SK-N-SH (cell line): ENCODE data around the gene RBM38. TPM values are rescaled to one million over a fixed set of nuclear protein-coding genes. Genes with fewer than 3 reads are reported as not detected.

ENCODE experiments used
- CTCF ChIA-PET: fragments of 300-600, 350-600 bp; formaldehyde crosslinking; extraction: SDS; loops from one replicate; lab custom pipeline; 2021; lab: Yijun Ruan, JAX
- POLR2A ChIA-PET: fragments of 350-600 bp; sonication (Branson Sonifier 250); formaldehyde crosslinking; extraction: SDS; loops from one replicate; lab custom pipeline; 2020; ENCODE audit warnings: antibody characterized with exemption, inconsistent platforms; lab: Yijun Ruan, JAX
- DNase-seq: peaks from one replicate; pipeline ENCODE4 v3.0.0; 2012
- H2AFZ ChIP-seq: fragments of 200-600 bp; sonication (generic); 2 replicates; pipeline ENCODE4 v1.8.1; 2016; ENCODE audit warnings: antibody characterized with exemption, mild to moderate bottlenecking, low read depth
- H3F3A ChIP-seq: fragments of 200-600 bp; sonication (generic); replicated peaks from 2 replicates; pipeline ENCODE3; 2016; ENCODE audit warnings: antibody characterized with exemption, mild to moderate bottlenecking; ENCODE audit not compliant: insufficient read depth
- H3K27ac ChIP-seq, 2 experiments: fragments of 200-500 bp in 1 of 2; fragments of 200-600 bp in 1 of 2; sonication (Bioruptor generic) in 1 of 2; sonication (generic), shearing (Covaris generic) in 1 of 2; 2 replicates each; pipeline versions ENCODE4 v1.5.1 to v1.6.1; 2014 to 2016; ENCODE audit warnings: low read depth in 2 of 2, inconsistent platforms in 1 of 2, low read length in 1 of 2, mild to moderate bottlenecking in 1 of 2, mixed read lengths in 1 of 2
- H3K27me3 ChIP-seq: fragments of 200-600 bp; sonication (generic), shearing (Covaris generic); 2 replicates; pipeline ENCODE4 v1.6.1; 2016; ENCODE audit warnings: mixed run types; ENCODE audit not compliant: insufficient read depth
- H3K36me3 ChIP-seq, 2 experiments: fragments of 200-500 bp in 1 of 2; fragments of 200-600 bp in 1 of 2; sonication (Bioruptor generic) in 1 of 2; sonication (generic) in 1 of 2; replicated peaks in 1 of 2; 2 replicates each; pipeline versions ENCODE3 to v1.5.1; 2014 to 2016; ENCODE audit warnings: low read length in 1 of 2, mild to moderate bottlenecking in 1 of 2; ENCODE audit not compliant: insufficient read depth in 2 of 2, control insufficient read depth in 1 of 2
- H3K4me1 ChIP-seq, 2 experiments: fragments of 200-500 bp in 1 of 2; fragments of 200-600 bp in 1 of 2; sonication (Bioruptor generic) in 1 of 2; sonication (generic), shearing (Covaris generic) in 1 of 2; 2 replicates each; pipeline versions ENCODE4 v1.5.1 to v1.6.1; 2014 to 2016; ENCODE audit warnings: low read depth in 1 of 2, low read length in 1 of 2, mixed run types in 1 of 2; ENCODE audit not compliant: insufficient read depth in 2 of 2, control insufficient read depth in 1 of 2
- H3K4me2 ChIP-seq: fragments of 200-600 bp; sonication (generic), shearing (Covaris generic); 2 replicates; pipeline ENCODE4 v1.6.1; 2017; ENCODE audit warnings: mixed run types
- H3K4me3 ChIP-seq, 2 experiments: fragments of 200-500 bp in 1 of 2; fragments of 200-600 bp in 1 of 2; sonication (Bioruptor generic) in 1 of 2; sonication (generic), shearing (Covaris generic) in 1 of 2; 2 replicates each; pipeline versions ENCODE4 v1.5.1 to v1.8.1; 2014 to 2016; ENCODE audit warnings: low read depth in 2 of 2, inconsistent platforms in 1 of 2, low read length in 1 of 2, mild to moderate bottlenecking in 1 of 2, mixed read lengths in 1 of 2, moderate library complexity in 1 of 2
- H3K79me2 ChIP-seq: fragments of 200-600 bp; sonication (generic); 2 replicates; pipeline ENCODE4 v1.8.1; 2017; ENCODE audit warnings: mild to moderate bottlenecking; ENCODE audit not compliant: insufficient read depth
- H3K9ac ChIP-seq: fragments of 200-600 bp; sonication (generic); 2 replicates; pipeline ENCODE4 v1.6.1; 2017; ENCODE audit warnings: mixed run types
- H3K9me2 ChIP-seq: fragments of 200-600 bp; sonication (generic); 2 replicates; pipeline ENCODE4 v1.6.1; 2017; ENCODE audit warnings: mixed run types
- H3K9me3 ChIP-seq: fragments of 200-600 bp; sonication (generic); 2 replicates; pipeline ENCODE4 v1.6.1; 2017; ENCODE audit warnings: mixed run types, mild to moderate bottlenecking, moderate library complexity
- H4K20me1 ChIP-seq: fragments of 200-600 bp; sonication (generic); 2 replicates; pipeline ENCODE4 v1.6.1; 2017; ENCODE audit warnings: mild to moderate bottlenecking, mixed run types; ENCODE audit not compliant: insufficient read depth
- EZH2phosphoT487 ChIP-seq: fragments of 200-600 bp; sonication (generic); IDR thresholded peaks from 2 replicates; pipeline ENCODE4 v1.6.1; 2017; ENCODE audit warnings: low read depth, mixed run types, mild to moderate bottlenecking, antibody characterized with exemption, moderate library complexity, borderline replicate concordance
- FOXJ3 ChIP-seq: sonication (generic); formaldehyde crosslinking; IDR thresholded peaks from 2 replicates; pipeline ENCODE4 v1.5.1; 2020; ENCODE audit warnings: mild to moderate bottlenecking, missing genetic modification reagents
- GABPA ChIP-seq: IDR thresholded peaks from 2 replicates; pipeline ENCODE4 v1.4.0; 2012; ENCODE audit warnings: low read depth, mild to moderate bottlenecking
- GATA2 ChIP-seq: sonication (generic); formaldehyde crosslinking; IDR thresholded peaks from 2 replicates; pipeline ENCODE4 v1.5.0; 2020; ENCODE audit warnings: mild to moderate bottlenecking, missing genetic modification reagents
- JUND ChIP-seq: IDR thresholded peaks from 2 replicates; pipeline ENCODE4 v1.4.0; 2012
- MEF2A ChIP-seq: IDR thresholded peaks from 2 replicates; pipeline ENCODE4 v1.4.0; 2012; ENCODE audit warnings: low read depth, borderline replicate concordance
- NRF1 ChIP-seq: IDR thresholded peaks from 2 replicates; pipeline ENCODE4 v1.6.1; 2012; ENCODE audit warnings: low read depth, mild to moderate bottlenecking, low read length
- PBX3 ChIP-seq: IDR thresholded peaks from 2 replicates; pipeline ENCODE4; 2012
- POLR2AphosphoS5 ChIP-seq: IDR thresholded peaks from 2 replicates; pipeline ENCODE4 v1.6.1; 2012; ENCODE audit warnings: low read depth, low read length
- RAD21 ChIP-seq: IDR thresholded peaks from 2 replicates; pipeline ENCODE4 v1.6.1; 2012; ENCODE audit warnings: mild to moderate bottlenecking, low read length
- RCOR1 ChIP-seq: fragments of 150-350 bp; IDR thresholded peaks from 2 replicates; pipeline ENCODE4 v1.6.1; 2017; ENCODE audit warnings: antibody characterized with exemption, low read length
- RFX5 ChIP-seq: IDR thresholded peaks from 2 replicates; pipeline ENCODE4 v1.6.1; 2012; ENCODE audit warnings: mild to moderate bottlenecking, improper control_type of control experiment, low read length
- USF1 ChIP-seq: IDR thresholded peaks from 2 replicates; pipeline ENCODE4 v1.4.0; 2012; ENCODE audit warnings: low read depth, borderline replicate concordance
- WGBS: methylation state at CpG from one replicate; pipeline ENCODE4 v1.1.6; 2017; ENCODE audit warnings: low lambda C conversion rate; 5-methylcytosine and 5-hydroxymethylcytosine counted together
- polyA plus RNA-seq, 3 experiments: library from polyadenylated mRNA; depleted of rRNA; stranded (reverse); fragments of >200 nt; gene quantifications; 2 replicates each; pipeline ENCODE4 v1.2.3, GENCODE V29; 2012
- TF ChIP-seq, protein P1 (sequence below): fragments of 150-350 bp; IDR thresholded peaks from 2 replicates; pipeline ENCODE4 v1.6.1; 2016; ENCODE audit warnings: mild to moderate bottlenecking, low read depth, low read length
- TF ChIP-seq, protein P2 (sequence below): IDR thresholded peaks from 2 replicates; pipeline ENCODE4 v1.4.0; 2012; ENCODE audit warnings: low read depth, borderline replicate concordance
- TF ChIP-seq, protein P3 (sequence below): IDR thresholded peaks from 2 replicates; pipeline ENCODE4 v1.6.1; 2012; ENCODE audit warnings: mild to moderate bottlenecking, low read depth, low read length, moderate library complexity

RBM38 gene
- polyA plus RNA-seq, 1 of the 3 experiments (the other 2 are of a cell fraction) = 11.5 TPM

GRCh38 chr20:57439432-57439831 lies 48.2 kb downstream of the RBM38 start:
- Histone ChIP-seq H3K4me3 (no peak overlapping the region), H3K36me3 (no peaks in the 10 kb centered on the region), H2AFZ (no peak overlapping the region), H3K9me2 (no peaks in the 10 kb centered on the region), H3K79me2 (no peaks in the 10 kb centered on the region), H3K27me3 (no peaks in the 10 kb centered on the region), H3F3A (no peaks in the 10 kb centered on the region), H3K9me3 (no peaks in the 10 kb centered on the region), H4K20me1 (no peaks in the 10 kb centered on the region), H3K9ac (no peak overlapping the region), H3K27ac (no peak overlapping the region; a peak in 1 of 4 replicates), H3K4me2 (no peak overlapping the region), H3K4me1 (peaks cover 0 to 34% of the 10 kb centered on the region in 2 experiments; a peak in 1 of 4 replicates)
- WGBS = 57% methylated on average over 5 of the region's 6 CpGs
- TF ChIP-seq, protein P1, sequence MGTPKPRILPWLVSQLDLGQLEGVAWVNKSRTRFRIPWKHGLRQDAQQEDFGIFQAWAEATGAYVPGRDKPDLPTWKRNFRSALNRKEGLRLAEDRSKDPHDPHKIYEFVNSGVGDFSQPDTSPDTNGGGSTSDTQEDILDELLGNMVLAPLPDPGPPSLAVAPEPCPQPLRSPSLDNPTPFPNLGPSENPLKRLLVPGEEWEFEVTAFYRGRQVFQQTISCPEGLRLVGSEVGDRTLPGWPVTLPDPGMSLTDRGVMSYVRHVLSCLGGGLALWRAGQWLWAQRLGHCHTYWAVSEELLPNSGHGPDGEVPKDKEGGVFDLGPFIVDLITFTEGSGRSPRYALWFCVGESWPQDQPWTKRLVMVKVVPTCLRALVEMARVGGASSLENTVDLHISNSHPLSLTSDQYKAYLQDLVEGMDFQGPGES = no peak
- TF ChIP-seq GATA2 (CRISPR knock-in tag) = no peak
- TF ChIP-seq RAD21 = no peak
- TF ChIP-seq, protein P2, sequence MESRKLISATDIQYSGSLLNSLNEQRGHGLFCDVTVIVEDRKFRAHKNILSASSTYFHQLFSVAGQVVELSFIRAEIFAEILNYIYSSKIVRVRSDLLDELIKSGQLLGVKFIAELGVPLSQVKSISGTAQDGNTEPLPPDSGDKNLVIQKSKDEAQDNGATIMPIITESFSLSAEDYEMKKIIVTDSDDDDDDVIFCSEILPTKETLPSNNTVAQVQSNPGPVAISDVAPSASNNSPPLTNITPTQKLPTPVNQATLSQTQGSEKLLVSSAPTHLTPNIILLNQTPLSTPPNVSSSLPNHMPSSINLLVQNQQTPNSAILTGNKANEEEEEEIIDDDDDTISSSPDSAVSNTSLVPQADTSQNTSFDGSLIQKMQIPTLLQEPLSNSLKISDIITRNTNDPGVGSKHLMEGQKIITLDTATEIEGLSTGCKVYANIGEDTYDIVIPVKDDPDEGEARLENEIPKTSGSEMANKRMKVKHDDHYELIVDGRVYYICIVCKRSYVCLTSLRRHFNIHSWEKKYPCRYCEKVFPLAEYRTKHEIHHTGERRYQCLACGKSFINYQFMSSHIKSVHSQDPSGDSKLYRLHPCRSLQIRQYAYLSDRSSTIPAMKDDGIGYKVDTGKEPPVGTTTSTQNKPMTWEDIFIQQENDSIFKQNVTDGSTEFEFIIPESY = no peak
- TF ChIP-seq FOXJ3 (CRISPR knock-in tag) = no peak
- no peak for DNase-seq
- ChIA-PET CTCF (interaction anchor here (1.1 to 1.8 kb wide), 3 partner anchors 11 to 58 kb away, joined by 3 to 6 read pairs (median 5); no protein-coding TSS in a partner anchor), POLR2A (no interaction called here)

GRCh38 chr20:57439993-57440392 lies 48.8 kb downstream of the RBM38 start:
- 80% methylated on average over 5 of the region's 7 CpGs for WGBS
- no peak overlapping the region for H3K4me2 ChIP-seq
- no peak overlapping the region for H3K9ac ChIP-seq
- peaks cover 0 to 37% of the 10 kb centered on the region in 2 experiments; a peak in 1 of 4 replicates for H3K4me1 ChIP-seq
- H3K9me3 ChIP-seq = no peaks in the 10 kb centered on the region
- no peak overlapping the region for H2AFZ ChIP-seq
- CTCF ChIA-PET = interaction anchor here (0.8 to 1.2 kb wide), 2 partner anchors 11 to 58 kb away, joined by 3 to 5 read pairs; no protein-coding TSS in a partner anchor
- no peaks in the 10 kb centered on the region for H3K79me2 ChIP-seq
- POLR2A ChIA-PET = no interaction called here
- no peaks in the 10 kb centered on the region for H3K36me3 ChIP-seq
- H3F3A ChIP-seq = no peaks in the 10 kb centered on the region
- H3K4me3 ChIP-seq = no peak overlapping the region
- no peaks in the 10 kb centered on the region for H3K27me3 ChIP-seq
- no peaks in the 10 kb centered on the region for H4K20me1 ChIP-seq
- no peaks in the 10 kb centered on the region for H3K9me2 ChIP-seq
- H3K27ac ChIP-seq = peak overlapping the region in 1 of 2 experiments; percentile 90; a peak in 1 of 4 replicates
- no peak for DNase-seq
- no peak for TF ChIP-seq GABPA
- TF ChIP-seq RFX5 = no peak
- TF ChIP-seq MEF2A = no peak
- no peak for TF ChIP-seq PBX3
- no peak for TF ChIP-seq GATA2 (CRISPR knock-in tag)
- TF ChIP-seq, protein P3, sequence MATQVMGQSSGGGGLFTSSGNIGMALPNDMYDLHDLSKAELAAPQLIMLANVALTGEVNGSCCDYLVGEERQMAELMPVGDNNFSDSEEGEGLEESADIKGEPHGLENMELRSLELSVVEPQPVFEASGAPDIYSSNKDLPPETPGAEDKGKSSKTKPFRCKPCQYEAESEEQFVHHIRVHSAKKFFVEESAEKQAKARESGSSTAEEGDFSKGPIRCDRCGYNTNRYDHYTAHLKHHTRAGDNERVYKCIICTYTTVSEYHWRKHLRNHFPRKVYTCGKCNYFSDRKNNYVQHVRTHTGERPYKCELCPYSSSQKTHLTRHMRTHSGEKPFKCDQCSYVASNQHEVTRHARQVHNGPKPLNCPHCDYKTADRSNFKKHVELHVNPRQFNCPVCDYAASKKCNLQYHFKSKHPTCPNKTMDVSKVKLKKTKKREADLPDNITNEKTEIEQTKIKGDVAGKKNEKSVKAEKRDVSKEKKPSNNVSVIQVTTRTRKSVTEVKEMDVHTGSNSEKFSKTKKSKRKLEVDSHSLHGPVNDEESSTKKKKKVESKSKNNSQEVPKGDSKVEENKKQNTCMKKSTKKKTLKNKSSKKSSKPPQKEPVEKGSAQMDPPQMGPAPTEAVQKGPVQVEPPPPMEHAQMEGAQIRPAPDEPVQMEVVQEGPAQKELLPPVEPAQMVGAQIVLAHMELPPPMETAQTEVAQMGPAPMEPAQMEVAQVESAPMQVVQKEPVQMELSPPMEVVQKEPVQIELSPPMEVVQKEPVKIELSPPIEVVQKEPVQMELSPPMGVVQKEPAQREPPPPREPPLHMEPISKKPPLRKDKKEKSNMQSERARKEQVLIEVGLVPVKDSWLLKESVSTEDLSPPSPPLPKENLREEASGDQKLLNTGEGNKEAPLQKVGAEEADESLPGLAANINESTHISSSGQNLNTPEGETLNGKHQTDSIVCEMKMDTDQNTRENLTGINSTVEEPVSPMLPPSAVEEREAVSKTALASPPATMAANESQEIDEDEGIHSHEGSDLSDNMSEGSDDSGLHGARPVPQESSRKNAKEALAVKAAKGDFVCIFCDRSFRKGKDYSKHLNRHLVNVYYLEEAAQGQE = no peak
- TF ChIP-seq EZH2phosphoT487 = no peak
- TF ChIP-seq RCOR1 = no peak
- no peak for TF ChIP-seq NRF1
- no peak for TF ChIP-seq FOXJ3 (CRISPR knock-in tag)
- no peak for TF ChIP-seq POLR2AphosphoS5
- TF ChIP-seq, protein P1 = no peak
- TF ChIP-seq USF1 = no peak
- TF ChIP-seq JUND = no peak
